Natural killer cell (primary cell): Measurements from ENCODE around the gene ITPR1. TPM values are rescaled to one million over a fixed set of nuclear protein-coding genes. Genes with fewer than 3 reads are reported as not detected.
A peak's percentile ranks its signal among the peaks of the same experiment; 100 is the strongest.

ENCODE experiments used
- ATAC-seq, 3 donors: fragments of 150-1000 bp in 2 of 3; fragments of 200-7000 bp in 1 of 3; cut with Tn5 transposase; 1 replicate in 1 of 3; 2 replicates in 2 of 3; pipeline ENCODE4 v1.10.0; 2021; ENCODE audit warnings: mild to moderate bottlenecking in 2 of 3, moderate library complexity in 2 of 3
- DNase-seq, 2 donors: peaks; one replicate each; pipeline versions ENCODE4 v3.0.0 to v3.0.0-alpha.2; 2013 to 2021; ENCODE audit warnings: mixed read lengths in 1 of 2
- H3K27ac ChIP-seq: one replicate; pipeline ENCODE4 v1.5.1; 2013; ENCODE audit warnings: mild to moderate bottlenecking, low read length
- H3K27me3 ChIP-seq: one replicate; pipeline ENCODE4 v1.6.1; 2013; ENCODE audit warnings: low read length; ENCODE audit not compliant: control insufficient read depth, insufficient read depth
- H3K36me3 ChIP-seq: one replicate; pipeline ENCODE4 v1.6.1; 2013; ENCODE audit warnings: low read length; ENCODE audit not compliant: control insufficient read depth, insufficient read depth
- H3K4me1 ChIP-seq: one replicate; pipeline ENCODE4 v1.6.1; 2013; ENCODE audit warnings: low read length; ENCODE audit not compliant: control insufficient read depth, insufficient read depth
- H3K4me3 ChIP-seq: one replicate; pipeline ENCODE4 v1.5.1; 2013; ENCODE audit warnings: low read length
- H3K9me3 ChIP-seq: one replicate; pipeline ENCODE4 v1.6.1; 2013; ENCODE audit warnings: low read length; ENCODE audit not compliant: control insufficient read depth, insufficient read depth
- H3K27ac Mint-ChIP-seq, 2 donors: one replicate each; pipeline ENCODE4 v1.8.0; 2022; ENCODE audit warnings: mild to moderate bottlenecking in 2 of 2, mixed read lengths in 2 of 2, moderate library complexity in 1 of 2
- H3K27me3 Mint-ChIP-seq, 2 donors: one replicate each; pipeline ENCODE4 v1.8.0; 2022; ENCODE audit warnings: low read depth in 2 of 2, mixed read lengths in 2 of 2
- H3K36me3 Mint-ChIP-seq: one replicate; pipeline ENCODE4 v1.8.0; 2022; ENCODE audit warnings: mixed read lengths
- H3K4me1 Mint-ChIP-seq, 2 donors: one replicate each; pipeline ENCODE4 v1.8.0; 2022; ENCODE audit warnings: mixed read lengths in 2 of 2
- H3K4me3 Mint-ChIP-seq: one replicate; pipeline ENCODE4 v1.8.0; 2022; ENCODE audit warnings: mild to moderate bottlenecking, moderate library complexity, mixed read lengths
- H3K9me3 Mint-ChIP-seq, 2 donors: one replicate each; pipeline ENCODE4 v1.8.0; 2022; ENCODE audit warnings: mixed read lengths in 2 of 2
- WGBS: methylation state at CpG from one replicate; pipeline ENCODE4 v1.1.7; 2013; ENCODE audit warnings: missing lambda C conversion rate; ENCODE audit not compliant: insufficient coverage; 5-methylcytosine and 5-hydroxymethylcytosine counted together
- intact Hi-C: fragments of 100-400 bp; cut with micrococcal nuclease; formaldehyde crosslinking; loops from one replicate; pipeline ENCODE4 v1.14.2; 2022
- total RNA-seq, 4 donors: library from RNA; stranded (reverse); fragments of 120-200 nt in 1 of 4; gene quantifications; one replicate each; pipeline versions ENCODE4 v1.2.3 to v1.2.4, GENCODE V29; 2013 to 2022
- TF ChIP-seq, protein P1 (sequence below): fragments of 200-600 bp; IDR thresholded peaks from one replicate; pipeline ENCODE4 v1.8.0; 2022; ENCODE audit warnings: antibody characterized with exemption

ITPR1 gene
- total RNA-seq, 3 donors from 2014 or later (not counting 1 experiment from before 2014, with no cell fraction given): 86.7 to 123 (median 94.8) TPM

DNA sequence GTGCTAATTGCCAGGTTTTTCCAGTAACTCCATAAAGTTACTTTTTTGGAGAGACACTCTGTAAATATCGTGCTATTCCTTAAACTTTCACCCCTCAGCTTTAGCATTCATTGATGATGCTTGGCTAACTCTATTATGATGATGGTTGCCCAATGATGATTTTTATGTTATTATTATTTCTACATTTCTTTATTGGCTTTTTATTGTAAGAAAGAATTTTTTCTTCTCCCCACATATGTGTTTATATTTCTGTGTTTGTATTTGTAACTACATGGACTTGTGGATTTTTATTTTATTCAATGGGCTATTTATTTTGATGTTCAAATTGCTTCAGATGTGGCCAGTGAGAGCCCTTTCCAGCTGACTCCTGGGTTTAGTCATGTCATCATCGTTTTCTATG, 323.6 kb downstream of the ITPR1 start:
- no peak for DNase-seq
- Mint-ChIP-seq H3K4me3 (no peak overlapping the region), H3K4me1 (peaks cover 13 to 31% of the 10 kb centered on the region in 2 donors), H3K27ac (no peak overlapping the region), H3K36me3 (peaks cover 23% of the 10 kb centered on the region), H3K27me3 (no peaks in the 10 kb centered on the region), H3K9me3 (no peaks in the 10 kb centered on the region)
- Histone ChIP-seq H3K4me1 (peaks cover 8% of the 10 kb centered on the region), H3K27me3 (no peaks in the 10 kb centered on the region), H3K9me3 (no peaks in the 10 kb centered on the region), H3K4me3 (no peak overlapping the region), H3K36me3 (peaks cover 26% of the 10 kb centered on the region), H3K27ac (no peak overlapping the region)
- 0% methylated on average over 1 of the region's 2 CpGs for WGBS
- ATAC-seq: no peak
- TF ChIP-seq, protein P1, sequence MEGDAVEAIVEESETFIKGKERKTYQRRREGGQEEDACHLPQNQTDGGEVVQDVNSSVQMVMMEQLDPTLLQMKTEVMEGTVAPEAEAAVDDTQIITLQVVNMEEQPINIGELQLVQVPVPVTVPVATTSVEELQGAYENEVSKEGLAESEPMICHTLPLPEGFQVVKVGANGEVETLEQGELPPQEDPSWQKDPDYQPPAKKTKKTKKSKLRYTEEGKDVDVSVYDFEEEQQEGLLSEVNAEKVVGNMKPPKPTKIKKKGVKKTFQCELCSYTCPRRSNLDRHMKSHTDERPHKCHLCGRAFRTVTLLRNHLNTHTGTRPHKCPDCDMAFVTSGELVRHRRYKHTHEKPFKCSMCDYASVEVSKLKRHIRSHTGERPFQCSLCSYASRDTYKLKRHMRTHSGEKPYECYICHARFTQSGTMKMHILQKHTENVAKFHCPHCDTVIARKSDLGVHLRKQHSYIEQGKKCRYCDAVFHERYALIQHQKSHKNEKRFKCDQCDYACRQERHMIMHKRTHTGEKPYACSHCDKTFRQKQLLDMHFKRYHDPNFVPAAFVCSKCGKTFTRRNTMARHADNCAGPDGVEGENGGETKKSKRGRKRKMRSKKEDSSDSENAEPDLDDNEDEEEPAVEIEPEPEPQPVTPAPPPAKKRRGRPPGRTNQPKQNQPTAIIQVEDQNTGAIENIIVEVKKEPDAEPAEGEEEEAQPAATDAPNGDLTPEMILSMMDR: no peak
- intact Hi-C loops: no loop called here

GRCh38 chr3:4817128-4817527, 324.0 kb downstream of the ITPR1 start:
- intact Hi-C loops: no loop called here
- Histone ChIP-seq H3K27me3 (no peaks in the 10 kb centered on the region), H3K27ac (no peak overlapping the region), H3K36me3 (peaks cover 26% of the 10 kb centered on the region), H3K4me1 (peaks cover 13% of the 10 kb centered on the region), H3K9me3 (no peaks in the 10 kb centered on the region), H3K4me3 (no peak overlapping the region)
- ATAC-seq (no peak), DNase-seq (no peak)
- Mint-ChIP-seq H3K27me3 (no peaks in the 10 kb centered on the region), H3K27ac (peak overlapping the region; percentile 10 to 45), H3K36me3 (peaks cover 23% of the 10 kb centered on the region), H3K9me3 (no peaks in the 10 kb centered on the region), H3K4me1 (peaks cover 18 to 35% of the 10 kb centered on the region in 2 donors), H3K4me3 (no peak overlapping the region)
- 50% methylated on average over 2 of the region's 2 CpGs for WGBS
- TF ChIP-seq, protein P1: no peak

DNA sequence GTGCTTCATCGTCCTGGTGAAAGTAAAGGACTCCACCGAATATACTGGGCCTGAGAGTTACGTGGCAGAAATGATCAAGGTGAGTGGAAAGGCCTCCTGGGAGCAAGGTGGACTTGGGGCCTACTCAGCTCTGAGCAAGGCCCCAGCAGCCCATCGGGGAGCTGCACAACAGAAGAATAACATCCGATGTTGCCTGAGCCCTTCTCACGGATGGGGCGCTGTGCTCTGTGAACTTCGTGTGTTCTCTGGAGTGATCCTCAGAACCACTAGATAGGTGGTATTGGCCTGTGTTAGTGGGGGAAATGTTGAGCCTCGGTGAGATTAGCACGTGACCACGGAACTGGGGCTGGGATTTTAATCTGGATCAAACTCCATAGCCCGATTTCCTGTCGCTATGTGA, 325.0 kb downstream of the ITPR1 start:
- TF ChIP-seq, protein P1: no peak
- WGBS: 98% methylated on average over 13 of the region's 13 CpGs
- no peak for DNase-seq
- ATAC-seq: no peak
- peaks cover 28 to 46% of the 10 kb centered on the region in 2 donors for H3K4me1 Mint-ChIP-seq
- Histone ChIP-seq H3K4me3 (no peak overlapping the region), H3K27me3 (no peaks in the 10 kb centered on the region), H3K9me3 (no peaks in the 10 kb centered on the region), H3K36me3 (peaks cover 26% of the 10 kb centered on the region), H3K4me1 (peaks cover 21% of the 10 kb centered on the region), H3K27ac (no peak overlapping the region)
- H3K27ac Mint-ChIP-seq: peak overlapping the region in 1 of 2 donors; percentile 41
- H3K36me3 Mint-ChIP-seq: peaks cover 15% of the 10 kb centered on the region
- no peak overlapping the region for H3K4me3 Mint-ChIP-seq
- intact Hi-C loops: no loop called here
- H3K9me3 Mint-ChIP-seq: no peaks in the 10 kb centered on the region
- no peaks in the 10 kb centered on the region for H3K27me3 Mint-ChIP-seq

- Histone ChIP-seq H3K4me1 (peaks cover 22% of the 10 kb centered on the region), H3K27ac (no peak overlapping the region), H3K36me3 (peaks cover 19% of the 10 kb centered on the region), H3K4me3 (no peak overlapping the region), H3K27me3 (no peaks in the 10 kb centered on the region), H3K9me3 (no peaks in the 10 kb centered on the region)
- DNase-seq (no peak), ATAC-seq (no peak)
- H3K27ac Mint-ChIP-seq: peak overlapping the region; percentile 59 to 97
- peaks cover 37 to 52% of the 10 kb centered on the region in 2 donors for H3K4me1 Mint-ChIP-seq
- H3K27me3 Mint-ChIP-seq: no peaks in the 10 kb centered on the region
- H3K36me3 Mint-ChIP-seq: peaks cover 7% of the 10 kb centered on the region
- WGBS: 98% methylated on average over 10 of the region's 12 CpGs
- TF ChIP-seq, protein P1: no peak
- H3K4me3 Mint-ChIP-seq: no peak overlapping the region
- no peaks in the 10 kb centered on the region for H3K9me3 Mint-ChIP-seq
- intact Hi-C loops: no loop called here
Observed at GRCh38 chr3:4818986-4819693, 326.0 kb downstream of the ITPR1 start.
